H1 (cell line): ENCODE measurements around the gene SLC52A3. TPM values are rescaled to one million over a fixed set of nuclear protein-coding genes. Genes with fewer than 3 reads are reported as not detected.

ENCODE experiments used
- EGR1 ChIP-seq: IDR thresholded peaks from 2 replicates; pipeline ENCODE4 v1.6.1; 2011; ENCODE audit warnings: low read depth, low read length, borderline replicate concordance
- JUN ChIP-seq: IDR thresholded peaks from 2 replicates; pipeline ENCODE4 v1.6.1; 2011; ENCODE audit warnings: low read depth, mild to moderate bottlenecking, improper control_type of control experiment, low read length
- KDM1A ChIP-seq: fragments of 200-600, 300-600 bp; sonication (generic); IDR thresholded peaks from 2 replicates; pipeline ENCODE4 v1.7.1; 2016; ENCODE audit warnings: mild to moderate bottlenecking, low read length, borderline replicate concordance
- SIX5 ChIP-seq: IDR thresholded peaks from 2 replicates; pipeline ENCODE4 v1.6.1; 2011; ENCODE audit warnings: mild to moderate bottlenecking, low read depth, low read length
- TAF1 ChIP-seq: IDR thresholded peaks from 2 replicates; pipeline ENCODE4 v1.6.1; 2011; ENCODE audit warnings: mild to moderate bottlenecking, low read depth, low read length
- polyA plus RNA-seq, 7 experiments: library from polyadenylated mRNA; depleted of rRNA in 3 of 7; stranded (reverse) in 5 of 7; unstranded in 2 of 7; fragments of >200 nt in 5 of 7; fragments of 200-250 nt in 2 of 7; gene quantifications; 1 replicate in 5 of 7; 2 replicates in 1 of 7; 4 replicates in 1 of 7; pipeline versions ENCODE4 v1.2.1 to v1.2.3, GENCODE V29; 2011 to 2013; ENCODE audit warnings: missing spikeins in 2 of 7, mixed read lengths in 2 of 7
- total RNA-seq: library from RNA; stranded (reverse); fragmentation: NEBNext Ultra II Directional; extraction: Animal tissue kit (Norgen Biotek cat#: 25700); gene quantifications from 2 replicates; pipeline ENCODE4 v1.2.1, GENCODE V29; 2021
- TF ChIP-seq, protein P1 (sequence below), 3 experiments: IDR thresholded peaks; 1 replicate in 2 of 3; 2 replicates in 1 of 3; pipeline versions ENCODE4 v1.5.1 to v1.6.1; 2011; ENCODE audit warnings: low read length in 3 of 3, mild to moderate bottlenecking in 3 of 3, inconsistent platforms in 2 of 3, low read depth in 1 of 3, moderate library complexity in 1 of 3; ENCODE audit not compliant: insufficient read depth in 1 of 3; ENCODE audit errors: control extremely low read depth in 1 of 3

The SLC52A3 gene
- total and polyA plus RNA-seq, 2 of the 8 experiments (the other 6 are each of a cell fraction or from before 2014, with no cell fraction given), result 2.3 to 4.2 TPM

- TF ChIP-seq JUN (no peak), KDM1A (no peak), EGR1 (no peak), TAF1 (no peak), SIX5 (no peak)
- TF ChIP-seq, protein P1, sequence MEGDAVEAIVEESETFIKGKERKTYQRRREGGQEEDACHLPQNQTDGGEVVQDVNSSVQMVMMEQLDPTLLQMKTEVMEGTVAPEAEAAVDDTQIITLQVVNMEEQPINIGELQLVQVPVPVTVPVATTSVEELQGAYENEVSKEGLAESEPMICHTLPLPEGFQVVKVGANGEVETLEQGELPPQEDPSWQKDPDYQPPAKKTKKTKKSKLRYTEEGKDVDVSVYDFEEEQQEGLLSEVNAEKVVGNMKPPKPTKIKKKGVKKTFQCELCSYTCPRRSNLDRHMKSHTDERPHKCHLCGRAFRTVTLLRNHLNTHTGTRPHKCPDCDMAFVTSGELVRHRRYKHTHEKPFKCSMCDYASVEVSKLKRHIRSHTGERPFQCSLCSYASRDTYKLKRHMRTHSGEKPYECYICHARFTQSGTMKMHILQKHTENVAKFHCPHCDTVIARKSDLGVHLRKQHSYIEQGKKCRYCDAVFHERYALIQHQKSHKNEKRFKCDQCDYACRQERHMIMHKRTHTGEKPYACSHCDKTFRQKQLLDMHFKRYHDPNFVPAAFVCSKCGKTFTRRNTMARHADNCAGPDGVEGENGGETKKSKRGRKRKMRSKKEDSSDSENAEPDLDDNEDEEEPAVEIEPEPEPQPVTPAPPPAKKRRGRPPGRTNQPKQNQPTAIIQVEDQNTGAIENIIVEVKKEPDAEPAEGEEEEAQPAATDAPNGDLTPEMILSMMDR (IDR thresholded peaks at IDR 0.05; ENCODE audit: control extremely low read depth in 1 of 3, insufficient read depth in 1 of 3, low read depth in 1 of 3, low read length in 3 of 3), result no peak
These were observed 6.6 kb downstream of the SLC52A3 start (continued) for GRCh38 chr20:761418-762381.
